Measurements from ENCODE around the gene PLCD1.

PLCD1 gene

DNA sequence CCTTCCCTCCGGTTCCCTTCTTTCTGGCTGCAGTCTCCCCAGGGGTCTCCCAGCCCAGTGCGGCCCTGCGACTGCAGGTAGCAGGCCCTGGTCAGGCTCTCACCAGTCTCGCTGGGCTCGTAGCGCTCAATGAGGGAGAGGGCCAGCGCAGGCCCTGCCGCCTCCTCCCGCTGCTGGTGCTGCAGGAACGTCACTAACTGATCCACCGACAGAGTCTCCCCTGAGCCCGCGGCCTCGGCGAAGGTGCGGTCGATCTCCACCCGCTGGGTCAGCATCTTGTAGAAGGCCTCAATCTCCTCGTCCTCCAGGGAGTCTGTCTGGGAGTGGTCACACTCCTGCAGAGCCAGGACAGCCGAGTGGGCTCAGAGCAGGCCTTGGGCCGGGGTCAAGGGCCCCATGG lies 18.3 kb downstream of the PLCD1 start:
- no peak overlapping the region for H3K4me3 ChIP-seq (ENCODE audit: low read depth, low read length)
- DNase-seq (ENCODE audit: low read depth), result no peak
- TF ChIP-seq, protein P1, sequence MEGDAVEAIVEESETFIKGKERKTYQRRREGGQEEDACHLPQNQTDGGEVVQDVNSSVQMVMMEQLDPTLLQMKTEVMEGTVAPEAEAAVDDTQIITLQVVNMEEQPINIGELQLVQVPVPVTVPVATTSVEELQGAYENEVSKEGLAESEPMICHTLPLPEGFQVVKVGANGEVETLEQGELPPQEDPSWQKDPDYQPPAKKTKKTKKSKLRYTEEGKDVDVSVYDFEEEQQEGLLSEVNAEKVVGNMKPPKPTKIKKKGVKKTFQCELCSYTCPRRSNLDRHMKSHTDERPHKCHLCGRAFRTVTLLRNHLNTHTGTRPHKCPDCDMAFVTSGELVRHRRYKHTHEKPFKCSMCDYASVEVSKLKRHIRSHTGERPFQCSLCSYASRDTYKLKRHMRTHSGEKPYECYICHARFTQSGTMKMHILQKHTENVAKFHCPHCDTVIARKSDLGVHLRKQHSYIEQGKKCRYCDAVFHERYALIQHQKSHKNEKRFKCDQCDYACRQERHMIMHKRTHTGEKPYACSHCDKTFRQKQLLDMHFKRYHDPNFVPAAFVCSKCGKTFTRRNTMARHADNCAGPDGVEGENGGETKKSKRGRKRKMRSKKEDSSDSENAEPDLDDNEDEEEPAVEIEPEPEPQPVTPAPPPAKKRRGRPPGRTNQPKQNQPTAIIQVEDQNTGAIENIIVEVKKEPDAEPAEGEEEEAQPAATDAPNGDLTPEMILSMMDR (IDR thresholded peaks at IDR 0.05; ENCODE audit: low read depth, low read length, missing control alignments), result no peak

DNA sequence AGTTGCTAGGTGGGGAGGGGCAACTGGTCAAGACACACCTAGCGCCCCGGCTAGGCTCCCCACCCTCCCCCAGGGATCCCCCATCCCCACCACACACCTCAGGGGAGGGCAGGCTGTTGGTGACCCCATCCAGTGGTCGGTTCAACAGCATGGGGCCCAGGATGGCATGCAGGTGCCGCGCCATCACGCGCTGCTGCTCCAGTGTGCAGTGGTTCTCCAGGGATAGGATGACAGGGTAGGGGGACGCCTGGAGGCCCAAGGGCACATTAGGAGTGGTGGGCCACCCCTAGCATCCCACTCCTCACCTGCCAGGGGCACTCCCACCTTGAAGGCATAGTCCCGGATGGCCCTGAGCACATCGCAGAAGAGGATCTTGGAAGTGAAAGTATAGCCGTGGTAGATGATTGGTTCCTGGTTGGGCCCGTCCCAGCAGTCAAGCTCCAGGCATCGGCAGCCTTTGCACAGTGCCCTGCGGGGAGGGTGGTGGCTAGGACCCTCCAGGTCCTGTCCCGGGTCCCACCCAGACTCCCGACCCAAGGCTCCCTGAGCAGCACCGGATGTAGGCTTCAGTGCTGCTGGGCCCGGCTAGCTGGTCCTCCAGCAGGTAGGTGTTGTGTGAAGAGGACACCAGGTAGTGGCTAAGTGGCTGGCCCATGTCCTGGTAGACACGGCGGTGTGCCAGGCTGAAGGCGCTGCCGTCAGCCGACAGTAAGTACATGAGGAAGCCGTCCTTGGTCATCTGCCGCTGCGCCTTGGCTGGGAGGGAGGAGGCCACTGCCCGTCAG lies 19.4 kb downstream of the PLCD1 start:
- TF ChIP-seq, protein P1 (IDR thresholded peaks at IDR 0.05; ENCODE audit: low read depth, low read length, missing control alignments), result no peak
- DNase-seq (ENCODE audit: low read depth), result no peak
- H3K4me3 ChIP-seq (ENCODE audit: low read depth, low read length), result no peak overlapping the region

DNA sequence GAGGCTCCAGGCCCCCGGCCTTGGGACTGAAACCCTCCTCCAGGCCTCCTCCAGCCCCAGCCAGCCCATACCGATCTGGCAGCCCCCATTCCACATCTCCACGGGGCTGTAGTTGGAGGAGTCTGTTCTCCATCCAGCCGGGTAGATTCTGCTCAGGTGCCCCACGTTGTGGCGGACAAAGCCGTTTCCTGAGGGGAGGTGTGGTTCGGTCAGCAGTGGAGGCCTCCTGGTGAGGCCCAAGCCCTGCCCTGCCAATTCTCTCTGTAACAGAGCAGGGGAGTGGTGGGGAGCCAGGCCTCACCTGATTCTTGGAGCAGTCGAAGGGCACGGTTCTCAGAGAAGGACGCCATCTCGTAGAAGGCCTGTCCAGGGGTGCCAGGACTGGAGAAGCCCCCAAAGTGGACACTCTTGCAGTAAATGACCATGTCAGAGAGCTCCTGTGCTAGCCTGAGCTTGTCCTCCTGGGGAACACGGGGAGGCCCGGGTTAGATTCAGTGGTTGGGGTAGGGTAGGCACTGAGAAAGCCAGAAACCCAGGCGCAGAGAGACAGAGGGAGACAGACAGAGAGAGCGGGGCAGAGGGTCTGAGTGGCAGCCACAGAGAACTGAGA lies 20.4 kb downstream of the PLCD1 start:
- no peak for DNase-seq (ENCODE audit: low read depth)
- H3K4me3 ChIP-seq (ENCODE audit: low read depth, low read length), result no peak overlapping the region
- TF ChIP-seq, protein P1 (IDR thresholded peaks at IDR 0.05; ENCODE audit: low read depth, low read length, missing control alignments), result no peak

DNA sequence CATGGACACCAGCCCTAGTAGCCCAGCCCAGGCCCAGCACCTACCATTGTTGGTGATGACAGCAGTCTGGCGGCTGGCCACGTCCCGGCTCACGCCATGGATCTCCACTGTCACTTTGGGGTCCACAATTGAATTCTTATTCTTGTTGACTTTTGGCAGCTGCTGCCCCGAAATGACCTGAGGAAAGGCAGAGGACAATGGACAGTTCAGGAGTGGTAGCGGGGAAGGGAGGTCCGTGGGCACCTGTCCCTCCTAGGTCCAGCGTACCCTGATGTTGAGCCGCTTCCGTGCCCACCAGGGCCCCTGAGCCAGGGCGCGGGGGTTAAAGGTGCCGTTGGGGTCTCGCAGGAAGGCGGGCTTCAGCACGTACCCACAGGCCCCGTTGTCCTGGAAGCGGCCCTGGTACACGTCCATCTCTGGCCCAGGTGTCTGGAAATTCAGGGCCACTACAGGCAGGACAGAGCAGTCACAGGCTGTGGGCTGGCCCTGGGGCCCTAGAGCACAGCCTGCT lies 21.2 kb downstream of the PLCD1 start:
- no peak for DNase-seq (ENCODE audit: low read depth)
- TF ChIP-seq, protein P1 (IDR thresholded peaks at IDR 0.05; ENCODE audit: low read depth, low read length, missing control alignments), result no peak

DNA sequence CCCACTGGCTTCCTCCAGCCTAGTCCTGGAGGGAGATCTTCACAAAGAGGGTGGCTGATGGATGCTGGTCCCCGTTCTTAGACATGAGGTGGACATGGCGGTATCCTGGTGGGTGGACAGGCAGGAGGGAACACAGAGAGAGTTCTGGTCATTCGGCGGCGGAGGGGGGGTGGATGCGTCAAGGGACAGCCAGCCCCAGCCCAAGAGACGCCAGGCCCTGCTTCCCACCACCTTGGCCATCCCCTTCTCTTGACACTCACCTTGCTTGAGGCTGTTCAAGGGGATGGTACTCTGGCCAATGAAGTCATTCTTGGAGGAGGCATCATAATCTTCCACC lies 21.7 kb downstream of the PLCD1 start:
- DNase-seq (ENCODE audit: low read depth), result no peak
- H3K4me3 ChIP-seq (ENCODE audit: low read depth, low read length), result no peak overlapping the region
- TF ChIP-seq, protein P1 (IDR thresholded peaks at IDR 0.05; ENCODE audit: low read depth, low read length, missing control alignments), result no peak

More for the DNA sequence above, 21.2 kb downstream of the PLCD1 start:
- no peak overlapping the region for H3K4me3 ChIP-seq (ENCODE audit: low read depth, low read length)

DNA sequence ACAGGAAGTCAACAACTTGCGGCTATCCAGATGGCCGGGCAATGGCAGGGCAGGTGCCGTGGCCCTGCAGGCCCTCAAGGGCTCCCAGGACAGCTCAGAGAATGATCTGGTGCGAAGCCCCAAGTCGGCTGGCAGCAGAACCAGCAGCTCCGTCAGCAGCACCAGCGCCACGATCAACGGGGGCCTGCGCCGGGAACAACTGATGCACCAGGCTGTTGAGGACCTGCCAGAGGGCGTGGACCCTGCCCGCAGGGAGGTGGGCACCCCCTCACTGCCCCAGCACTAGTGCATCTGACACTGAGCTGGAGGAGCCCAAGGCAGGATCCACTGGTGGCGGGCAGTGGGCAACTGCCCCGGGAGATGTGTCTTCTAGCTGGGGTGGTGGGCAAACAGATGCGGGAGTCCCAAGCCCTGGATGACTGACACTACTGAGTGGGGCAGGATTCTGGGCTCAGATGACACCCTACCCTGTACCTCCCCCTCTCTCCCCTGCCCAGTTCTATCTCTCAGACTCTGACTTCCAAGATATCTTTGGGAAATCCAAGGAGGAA lies 22.9 kb downstream of the PLCD1 start:
- DNase-seq (ENCODE audit: low read depth), result no peak
- TF ChIP-seq, protein P1 (IDR thresholded peaks at IDR 0.05; ENCODE audit: low read depth, low read length, missing control alignments), result no peak
- no peak overlapping the region for H3K4me3 ChIP-seq (ENCODE audit: low read depth, low read length)
